ENCODE data around the gene TMEM255A. TPM values are rescaled to one million over a fixed set of nuclear protein-coding genes. Genes with fewer than 3 reads are reported as not detected.
A peak's percentile ranks its signal among the peaks of the same experiment; 100 is the strongest.

TMEM255A gene
- total RNA-seq, 4 donors from 2014 or later: 3.9 to 7.1 (median 6.1) TPM

DNA sequence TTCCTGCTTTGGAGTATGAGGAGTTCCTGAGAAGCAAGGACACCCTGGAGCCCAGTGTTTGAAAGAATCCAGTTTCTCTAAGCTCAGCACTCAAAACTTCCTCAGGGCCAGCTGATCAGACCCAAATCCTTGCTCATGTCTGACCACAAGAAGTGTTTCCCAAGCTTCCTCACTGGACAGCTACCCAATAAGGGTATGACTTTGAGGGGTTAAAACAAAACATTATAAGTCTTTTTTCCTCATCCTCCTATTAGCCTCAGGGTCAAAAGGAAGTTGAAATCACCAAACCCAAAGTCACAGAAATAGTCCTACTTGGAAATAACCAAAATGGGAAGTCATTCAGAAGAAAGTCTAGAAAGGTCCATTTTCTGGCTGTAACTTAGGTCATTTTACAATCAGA is 46.9 kb downstream of the TMEM255A start:
- peaks cover 0 to 2% (median 0%) of the 10 kb centered on the region in 4 donors for H3K4me1 ChIP-seq
- DNase-seq (ENCODE audit: low spot score in 2 of 2): no peak
- no peaks in the 10 kb centered on the region for H3K36me3 ChIP-seq
- TF ChIP-seq POLR2A (IDR thresholded peaks at IDR 0.05): no peak
- no peak for TF ChIP-seq EP300 (IDR thresholded peaks at IDR 0.05)
- TF ChIP-seq, protein P1, sequence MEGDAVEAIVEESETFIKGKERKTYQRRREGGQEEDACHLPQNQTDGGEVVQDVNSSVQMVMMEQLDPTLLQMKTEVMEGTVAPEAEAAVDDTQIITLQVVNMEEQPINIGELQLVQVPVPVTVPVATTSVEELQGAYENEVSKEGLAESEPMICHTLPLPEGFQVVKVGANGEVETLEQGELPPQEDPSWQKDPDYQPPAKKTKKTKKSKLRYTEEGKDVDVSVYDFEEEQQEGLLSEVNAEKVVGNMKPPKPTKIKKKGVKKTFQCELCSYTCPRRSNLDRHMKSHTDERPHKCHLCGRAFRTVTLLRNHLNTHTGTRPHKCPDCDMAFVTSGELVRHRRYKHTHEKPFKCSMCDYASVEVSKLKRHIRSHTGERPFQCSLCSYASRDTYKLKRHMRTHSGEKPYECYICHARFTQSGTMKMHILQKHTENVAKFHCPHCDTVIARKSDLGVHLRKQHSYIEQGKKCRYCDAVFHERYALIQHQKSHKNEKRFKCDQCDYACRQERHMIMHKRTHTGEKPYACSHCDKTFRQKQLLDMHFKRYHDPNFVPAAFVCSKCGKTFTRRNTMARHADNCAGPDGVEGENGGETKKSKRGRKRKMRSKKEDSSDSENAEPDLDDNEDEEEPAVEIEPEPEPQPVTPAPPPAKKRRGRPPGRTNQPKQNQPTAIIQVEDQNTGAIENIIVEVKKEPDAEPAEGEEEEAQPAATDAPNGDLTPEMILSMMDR (IDR thresholded peaks at IDR 0.05): no peak
- H3K27me3 ChIP-seq: peaks cover 0 to 7% of the 10 kb centered on the region in 2 donors
- no peak overlapping the region for H3K4me3 ChIP-seq
- H3K27ac ChIP-seq: no peak overlapping the region
- no peaks in the 10 kb centered on the region for H3K9me3 ChIP-seq

DNA sequence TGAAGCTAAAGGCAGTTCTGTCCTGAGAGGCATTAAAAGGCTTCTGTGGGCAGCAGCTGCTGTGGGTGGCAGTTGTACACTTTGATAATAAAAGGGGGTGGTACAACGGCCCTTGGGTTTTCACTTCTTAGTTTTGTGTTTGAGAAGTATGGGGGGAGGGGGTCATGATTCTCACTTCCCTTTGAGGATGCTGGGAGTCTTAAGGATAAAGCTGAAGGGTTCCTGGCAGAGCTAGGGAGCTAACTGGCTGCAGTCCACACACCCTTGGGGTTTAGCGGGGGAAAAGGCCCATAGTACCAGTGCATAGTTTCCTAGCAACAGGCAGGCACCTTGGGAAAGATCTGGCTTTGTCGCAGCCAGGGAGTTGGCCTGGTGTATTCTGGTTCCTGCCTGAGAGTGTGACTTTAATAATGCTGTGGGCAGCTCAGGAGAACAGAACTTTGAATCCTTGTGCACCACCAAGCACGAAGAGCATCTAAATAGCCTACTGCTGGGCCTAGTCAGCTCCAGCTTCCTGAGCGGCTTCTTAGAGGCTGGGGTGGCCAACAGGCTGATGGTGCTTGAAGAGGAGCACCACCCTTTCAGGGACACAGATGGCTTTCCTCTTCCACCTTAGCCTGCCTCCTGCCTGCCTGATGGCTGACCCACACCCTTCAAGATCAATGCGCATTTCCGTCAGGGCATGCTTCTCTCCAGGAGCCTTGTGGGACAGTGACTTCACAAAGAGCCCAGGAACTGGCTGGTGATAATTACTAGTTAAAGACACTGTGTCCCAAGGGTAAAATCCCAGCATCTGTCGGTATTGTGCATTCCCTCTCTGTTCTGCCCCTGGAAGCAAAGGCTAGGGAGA is 48.2 kb downstream of the TMEM255A start:
- no peak for DNase-seq (ENCODE audit: low spot score in 2 of 2)
- TF ChIP-seq EP300 (IDR thresholded peaks at IDR 0.05) (no peak), POLR2A (IDR thresholded peaks at IDR 0.05) (no peak)
- TF ChIP-seq, protein P1 (IDR thresholded peaks at IDR 0.05): no peak
- Histone ChIP-seq H3K4me1 (no peaks in the 10 kb centered on the region), H3K36me3 (no peaks in the 10 kb centered on the region), H3K27ac (no peak overlapping the region), H3K9me3 (no peaks in the 10 kb centered on the region), H3K27me3 (peaks cover 0 to 7% of the 10 kb centered on the region in 2 donors), H3K4me3 (no peak overlapping the region)
- WGBS, 2 donors: 64 to 74% methylated on average over 4 to 8 of the region's 8 CpGs

DNA sequence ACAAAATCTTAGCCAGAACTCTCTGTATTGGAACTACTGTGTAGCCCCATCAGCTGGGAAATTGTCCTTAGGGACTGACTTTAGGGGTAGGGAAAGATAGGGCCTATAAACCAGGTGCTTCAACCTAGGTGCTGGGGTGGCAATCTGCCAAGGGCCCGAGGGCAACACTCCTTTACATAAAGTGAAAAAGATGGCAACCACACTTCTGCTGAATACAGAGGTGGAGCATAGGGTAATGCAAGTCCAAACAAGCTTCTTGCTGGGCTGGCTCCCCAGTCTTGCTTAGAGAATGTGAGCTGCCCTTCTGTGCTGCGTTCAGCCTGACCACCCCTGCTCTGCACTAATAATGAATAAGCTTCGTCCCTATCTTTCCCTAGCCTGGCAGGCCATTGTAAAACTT is 50.9 kb downstream of the TMEM255A start:
- H3K4me1 ChIP-seq: no peaks in the 10 kb centered on the region
- H3K9me3 ChIP-seq: no peaks in the 10 kb centered on the region
- no peaks in the 10 kb centered on the region for H3K36me3 ChIP-seq
- WGBS, 2 donors: 58 to 59% methylated on average over 3 of the region's 3 CpGs
- TF ChIP-seq POLR2A (IDR thresholded peaks at IDR 0.05) (no peak), EP300 (IDR thresholded peaks at IDR 0.05) (no peak)
- TF ChIP-seq, protein P1 (IDR thresholded peaks at IDR 0.05): no peak
- H3K27me3 ChIP-seq: peaks cover 0 to 7% of the 10 kb centered on the region in 2 donors
- no peak overlapping the region for H3K4me3 ChIP-seq
- no peak for DNase-seq (ENCODE audit: low spot score in 2 of 2)
- no peak overlapping the region for H3K27ac ChIP-seq

DNA sequence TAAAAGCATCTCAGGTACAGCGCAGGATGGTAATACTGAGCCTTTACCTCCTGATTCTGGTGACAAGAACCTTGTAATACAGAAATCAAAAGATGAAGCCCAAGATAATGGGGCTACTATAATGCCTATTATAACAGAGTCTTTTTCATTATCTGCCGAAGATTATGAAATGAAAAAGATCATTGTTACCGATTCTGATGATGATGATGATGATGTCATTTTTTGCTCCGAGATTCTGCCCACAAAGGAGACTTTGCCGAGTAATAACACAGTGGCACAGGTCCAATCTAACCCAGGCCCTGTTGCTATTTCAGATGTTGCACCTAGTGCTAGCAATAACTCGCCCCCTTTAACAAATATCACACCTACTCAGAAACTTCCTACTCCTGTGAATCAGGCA is 57.5 kb downstream of the TMEM255A start:
- peaks cover 0 to 11% (median 0%) of the 10 kb centered on the region in 3 donors for H3K36me3 ChIP-seq
- H3K27ac ChIP-seq: no peak overlapping the region
- no peaks in the 10 kb centered on the region for H3K27me3 ChIP-seq
- peaks cover 0 to 9% (median 0%) of the 10 kb centered on the region in 4 donors for H3K4me1 ChIP-seq
- TF ChIP-seq, protein P1 (IDR thresholded peaks at IDR 0.05): no peak
- TF ChIP-seq EP300 (IDR thresholded peaks at IDR 0.05) (no peak), POLR2A (IDR thresholded peaks at IDR 0.05) (no peak)
- DNase-seq (ENCODE audit: low spot score in 2 of 2): no peak
- no peaks in the 10 kb centered on the region for H3K9me3 ChIP-seq
- WGBS, 2 donors: 61 to 64% methylated on average over 6 of the region's 6 CpGs
- no peak overlapping the region for H3K4me3 ChIP-seq

DNA sequence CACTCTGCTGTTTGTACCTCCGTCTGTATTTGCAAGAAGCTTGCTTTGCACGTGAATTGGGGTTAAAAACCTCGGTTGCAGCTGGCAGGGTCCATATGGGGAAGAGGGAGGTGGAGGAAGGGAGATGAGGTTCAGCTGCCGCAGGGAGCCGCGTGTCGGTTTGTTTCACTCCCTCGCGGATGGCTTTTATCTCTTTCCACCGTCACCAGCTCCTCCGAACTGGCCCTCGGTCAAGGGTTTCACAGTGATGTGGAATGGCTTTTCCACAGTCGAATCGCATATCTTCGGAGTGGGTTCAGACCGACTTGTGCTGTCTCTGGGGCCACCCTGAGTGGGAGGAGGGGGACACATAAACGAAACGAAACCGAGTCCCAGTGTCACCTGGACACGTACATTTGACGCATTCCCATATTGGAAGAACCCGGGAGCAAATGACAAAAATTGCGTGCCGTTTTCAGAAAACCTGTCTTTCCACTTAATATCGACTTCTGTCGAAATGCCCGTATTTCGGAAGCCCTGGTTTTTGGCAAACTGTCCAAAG is 59.7 kb downstream of the TMEM255A start:
- Histone ChIP-seq H3K9me3 (no peaks in the 10 kb centered on the region), H3K27ac (peak overlapping the region; percentile 84 to 93 (median 90)), H3K27me3 (no peaks in the 10 kb centered on the region), H3K4me1 (peaks cover 0 to 9% (median 0%) of the 10 kb centered on the region in 4 donors), H3K36me3 (peaks cover 0 to 11% (median 0%) of the 10 kb centered on the region in 3 donors), H3K4me3 (peak overlapping the region; percentile 48 to 77 (median 62))
- 2 to 46% methylated on average over 20 to 28 of the region's 28 CpGs for WGBS, 2 donors
- peak in 1 of 2 donors; percentile 8 for DNase-seq (ENCODE audit: low spot score in 2 of 2)
- TF ChIP-seq POLR2A (IDR thresholded peaks at IDR 0.05): no peak
